Esophagus (tissue), 2 donors: ENCODE data around the gene PDE4B. TPM values are rescaled to one million over a fixed set of nuclear protein-coding genes. Genes with fewer than 3 reads are reported as not detected.

Experiments used
- H3K27ac ChIP-seq, 2 donors: one replicate each; pipeline ENCODE4 v1.5.1; 2013; ENCODE audit warnings: low read depth in 2 of 2, mild to moderate bottlenecking in 2 of 2, inconsistent platforms in 1 of 2, low read length in 1 of 2, moderate library complexity in 1 of 2
- H3K27me3 ChIP-seq, 2 donors: one replicate each; pipeline ENCODE4 v1.6.1; 2013; ENCODE audit warnings: low read length in 2 of 2, control low read depth in 1 of 2, mild to moderate bottlenecking in 1 of 2; ENCODE audit not compliant: insufficient read depth in 2 of 2, control insufficient read depth in 1 of 2
- H3K36me3 ChIP-seq, 2 donors: one replicate each; pipeline ENCODE4 v1.6.1; 2013; ENCODE audit warnings: low read length in 1 of 2; ENCODE audit not compliant: control insufficient read depth in 2 of 2, insufficient read depth in 2 of 2
- H3K4me1 ChIP-seq, 2 donors: one replicate each; pipeline ENCODE4 v1.6.1; 2013; ENCODE audit warnings: low read length in 1 of 2; ENCODE audit not compliant: control insufficient read depth in 2 of 2, insufficient read depth in 2 of 2
- H3K4me3 ChIP-seq, 2 donors: one replicate each; pipeline ENCODE4 v1.5.1; 2013; ENCODE audit warnings: low read length in 2 of 2, mild to moderate bottlenecking in 2 of 2, low read depth in 1 of 2, moderate library complexity in 1 of 2
- H3K9me3 ChIP-seq, 2 donors: one replicate each; pipeline ENCODE4 v1.6.1; 2013; ENCODE audit warnings: mild to moderate bottlenecking in 2 of 2, low read depth in 1 of 2, low read length in 1 of 2, moderate library complexity in 1 of 2; ENCODE audit not compliant: control insufficient read depth in 2 of 2, insufficient read depth in 1 of 2
- WGBS, 2 donors: extraction: QIAGEN DNeasy Blood & Tissue Kit; methylation state at CpG; one replicate each; pipeline ENCODE4 v1.1.7; 2013; 5-methylcytosine and 5-hydroxymethylcytosine counted together
- polyA plus RNA-seq, 2 donors: library from polyadenylated mRNA; stranded (reverse); fragments of 200-250 nt; gene quantifications; one replicate each; pipeline ENCODE4 v1.2.3, GENCODE V29; 2013
- donor health status: healthy with polysubstance abuse.
- donor health status: Bipolar disorder and iron deficiency.

The PDE4B gene
- polyA plus RNA-seq, 2 donors, result 0.51 to 1.4 TPM

DNA sequence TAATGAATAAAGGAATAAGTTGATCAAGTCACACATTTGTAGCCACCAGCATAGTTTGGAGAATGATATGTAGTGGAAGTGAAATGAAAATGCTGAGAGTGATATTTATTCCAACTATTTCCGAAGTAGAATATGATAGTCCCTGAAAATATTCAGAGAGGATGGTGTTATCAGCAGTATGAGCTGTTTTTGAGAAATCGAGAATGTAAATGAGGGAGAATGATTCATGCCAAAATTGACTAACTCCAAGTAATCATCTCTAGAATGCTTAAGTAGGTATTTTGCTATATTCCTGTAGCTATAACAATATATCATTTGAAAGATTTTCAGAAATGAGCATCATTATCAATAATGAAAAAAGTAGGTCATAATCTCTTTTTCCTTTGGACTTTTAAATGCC is 178.9 kb downstream of the PDE4B start:
- Histone ChIP-seq H3K27me3 (no peaks in the 10 kb centered on the region), H3K4me1 (no peaks in the 10 kb centered on the region), H3K4me3 (no peak overlapping the region), H3K36me3 (no peaks in the 10 kb centered on the region), H3K9me3 (peaks cover 0 to 7% of the 10 kb centered on the region in 2 donors), H3K27ac (no peak overlapping the region)
- 79 to 84% methylated on average over 2 of the region's 2 CpGs for WGBS, 2 donors

DNA sequence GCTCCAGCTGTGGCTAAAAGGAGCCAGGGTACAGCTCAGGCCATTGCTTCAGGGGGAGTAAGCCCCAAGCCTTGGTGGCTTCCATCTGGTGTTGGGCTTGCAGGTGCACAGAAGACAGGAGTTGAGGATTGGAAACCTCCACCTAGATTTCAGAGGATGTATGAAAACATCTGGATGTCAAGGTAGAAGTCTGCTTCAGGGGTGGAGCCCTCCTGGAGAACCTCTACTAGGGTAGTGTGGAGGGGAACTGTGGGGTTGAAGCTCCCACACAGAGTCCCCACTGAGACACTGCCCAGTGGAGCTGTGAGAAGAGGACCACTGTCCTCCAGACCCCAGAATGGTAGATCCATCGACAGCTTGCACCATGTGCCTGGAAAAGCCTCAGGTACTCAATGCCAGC is 183.0 kb downstream of the PDE4B start:
- no peak overlapping the region for H3K4me3 ChIP-seq
- peaks cover 0 to 7% of the 10 kb centered on the region in 2 donors for H3K9me3 ChIP-seq
- no peaks in the 10 kb centered on the region for H3K27me3 ChIP-seq
- H3K36me3 ChIP-seq, result no peaks in the 10 kb centered on the region
- WGBS, 2 donors, result 86 to 93% methylated on average over 1 of the region's 1 CpG
- H3K4me1 ChIP-seq, result no peaks in the 10 kb centered on the region
- no peak overlapping the region for H3K27ac ChIP-seq

DNA sequence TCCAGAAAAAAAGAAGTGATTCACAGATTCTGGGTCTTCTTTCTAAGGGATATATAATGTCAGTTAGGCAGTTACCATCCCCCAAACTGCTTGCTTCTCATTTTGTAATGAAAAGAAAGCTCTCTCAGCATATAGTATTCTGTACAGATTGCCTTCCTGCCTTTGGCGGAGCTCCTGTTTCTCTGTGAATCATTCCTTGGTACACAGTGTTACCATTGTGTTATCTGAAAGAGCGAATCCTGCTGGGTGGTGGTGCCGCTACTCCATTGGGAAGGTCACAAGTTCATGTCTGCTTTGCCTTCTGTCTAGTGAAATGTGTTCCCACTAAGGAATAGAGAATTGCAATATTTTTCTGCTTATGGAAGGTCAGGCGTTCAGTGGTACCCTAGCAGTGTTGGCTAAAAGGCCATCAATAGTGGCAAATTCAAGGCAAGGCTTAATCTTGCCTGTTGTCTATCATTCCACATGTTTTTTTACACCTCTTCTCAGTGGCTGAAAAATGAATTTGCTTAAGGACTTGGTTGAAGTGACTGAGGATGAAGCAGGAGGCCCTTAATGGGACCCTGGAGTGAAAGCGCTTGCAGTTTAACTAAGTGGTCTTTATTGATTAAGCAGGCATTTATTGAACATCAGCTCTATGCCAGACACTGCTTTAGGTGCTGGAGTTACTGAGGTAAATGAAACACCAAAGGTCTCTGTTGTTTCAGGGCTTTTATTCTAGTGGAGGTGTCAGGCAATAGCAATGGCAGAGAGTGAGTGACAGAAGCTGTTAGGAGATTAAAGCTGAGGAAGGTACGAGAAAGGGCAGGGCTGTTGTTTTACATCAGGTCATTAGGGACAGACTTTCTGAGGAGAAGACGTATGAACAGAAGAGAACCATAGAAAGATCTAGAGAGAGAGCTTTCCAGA is 186.7 kb downstream of the PDE4B start:
- Histone ChIP-seq H3K4me3 (no peak overlapping the region), H3K27ac (no peak overlapping the region), H3K9me3 (peaks cover 0 to 7% of the 10 kb centered on the region in 2 donors), H3K36me3 (no peaks in the 10 kb centered on the region), H3K27me3 (no peaks in the 10 kb centered on the region), H3K4me1 (no peaks in the 10 kb centered on the region)
- WGBS, 2 donors, result 58 to 65% methylated on average over 7 of the region's 7 CpGs

DNA sequence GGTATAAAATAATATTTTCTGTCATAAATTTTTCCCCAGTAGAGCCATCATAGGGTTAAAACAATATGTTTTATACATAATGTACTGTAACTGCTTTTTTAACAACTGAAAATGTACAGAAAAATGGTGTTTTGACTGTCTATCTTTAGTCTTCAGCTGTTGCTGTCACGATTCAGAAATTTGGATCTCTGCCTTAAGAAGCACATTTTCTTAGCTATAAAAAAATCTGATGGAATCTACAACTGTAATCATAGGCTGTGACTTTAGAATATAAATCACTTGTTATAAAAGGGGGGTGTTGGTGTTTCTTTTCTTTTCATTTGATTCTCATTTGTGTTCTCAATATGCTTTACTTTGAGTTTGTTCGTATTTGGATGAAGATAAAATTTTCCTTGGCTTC is 187.5 kb downstream of the PDE4B start:
- peaks cover 0 to 7% of the 10 kb centered on the region in 2 donors for H3K9me3 ChIP-seq
- no peaks in the 10 kb centered on the region for H3K36me3 ChIP-seq
- 57 to 67% methylated on average over 2 of the region's 2 CpGs for WGBS, 2 donors

DNA sequence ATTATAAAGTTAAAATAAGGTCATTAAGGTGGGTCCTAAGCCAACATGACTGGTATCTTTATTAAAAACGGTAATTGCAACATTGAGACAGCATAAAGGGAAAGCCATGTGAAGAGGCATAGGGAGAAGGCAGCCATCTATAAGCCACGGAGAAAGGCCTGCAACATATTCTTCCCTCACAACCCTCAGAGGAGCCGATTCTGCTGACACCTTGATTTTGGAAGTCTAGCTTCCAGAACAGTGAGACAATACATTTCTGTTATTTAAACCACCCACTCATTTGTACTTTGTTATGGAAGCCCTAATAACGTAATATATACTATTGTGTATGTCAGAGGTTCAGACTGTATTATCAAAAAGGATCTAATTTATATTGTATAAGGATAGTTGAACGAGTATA is 190.8 kb downstream of the PDE4B start:
- Histone ChIP-seq H3K27me3 (no peaks in the 10 kb centered on the region), H3K4me1 (no peaks in the 10 kb centered on the region), H3K36me3 (no peaks in the 10 kb centered on the region), H3K9me3 (no peaks in the 10 kb centered on the region), H3K4me3 (no peak overlapping the region), H3K27ac (no peak overlapping the region)
- WGBS, 2 donors, result 79 to 84% methylated on average over 5 of the region's 5 CpGs

More for the DNA sequence above, 187.5 kb downstream of the PDE4B start:
- Histone ChIP-seq H3K4me3 (no peak overlapping the region), H3K27ac (no peak overlapping the region), H3K4me1 (no peaks in the 10 kb centered on the region), H3K27me3 (no peaks in the 10 kb centered on the region)

DNA sequence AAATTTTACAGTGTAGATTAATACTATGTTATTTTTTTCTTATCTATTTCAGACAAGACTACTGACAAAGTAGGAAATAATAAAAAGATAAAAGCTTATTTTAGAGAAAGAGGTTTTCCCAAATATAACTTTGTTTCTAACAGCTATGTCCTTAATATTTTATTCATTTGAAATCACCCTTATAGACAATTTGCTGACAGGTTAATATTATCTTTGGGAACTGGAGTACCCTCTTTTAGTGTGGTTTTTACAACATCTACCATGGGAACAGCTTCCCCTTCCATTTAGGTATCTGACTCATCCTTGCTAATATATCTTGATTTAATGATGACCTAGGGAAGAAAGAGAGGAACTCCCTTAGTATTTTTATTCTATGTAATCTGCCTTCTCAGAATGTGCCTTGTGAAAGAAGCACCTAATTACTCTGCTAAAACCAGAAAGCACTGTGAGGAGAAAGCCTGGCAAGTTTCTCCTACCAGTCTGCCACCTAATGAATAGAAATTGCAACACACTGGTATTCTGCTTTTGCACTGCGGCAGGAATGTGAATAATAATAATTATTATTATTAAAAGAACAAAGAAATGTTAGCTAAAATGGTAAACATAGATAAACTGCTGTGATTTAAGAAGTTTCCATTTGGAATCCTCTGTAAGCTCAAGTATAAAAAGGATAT is 192.8 kb downstream of the PDE4B start:
- WGBS, 2 donors, result 33 to 42% methylated on average over 1 of the region's 1 CpG

DNA sequence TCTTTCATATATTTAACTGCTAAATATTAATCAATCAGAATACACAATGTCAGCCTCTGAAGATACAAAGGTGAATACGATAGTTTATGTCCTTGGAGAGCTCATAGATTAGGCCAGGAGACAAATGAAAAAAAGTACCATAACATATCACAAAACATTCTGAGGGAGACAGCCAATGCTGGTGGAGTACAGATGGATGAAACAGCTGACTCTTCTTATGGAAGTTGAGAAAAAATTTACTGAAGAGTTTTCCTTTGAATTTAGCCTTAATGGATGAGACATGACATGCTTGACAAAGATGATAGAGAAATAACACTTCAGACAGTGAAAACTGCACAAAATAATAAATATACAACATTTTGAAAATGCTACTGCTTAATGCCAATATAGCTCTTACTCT is 193.5 kb downstream of the PDE4B start:
- WGBS, 2 donors, result 25 to 53% methylated on average over 1 of the region's 1 CpG
- Histone ChIP-seq H3K36me3 (no peaks in the 10 kb centered on the region), H3K4me3 (no peak overlapping the region), H3K27ac (no peak overlapping the region), H3K27me3 (no peaks in the 10 kb centered on the region), H3K9me3 (no peaks in the 10 kb centered on the region), H3K4me1 (no peaks in the 10 kb centered on the region)

More for the DNA sequence above, 192.8 kb downstream of the PDE4B start:
- no peaks in the 10 kb centered on the region for H3K4me1 ChIP-seq
- H3K9me3 ChIP-seq, result no peaks in the 10 kb centered on the region
- H3K27me3 ChIP-seq, result no peaks in the 10 kb centered on the region
- H3K27ac ChIP-seq, result no peak overlapping the region
- H3K36me3 ChIP-seq, result no peaks in the 10 kb centered on the region
- no peak overlapping the region for H3K4me3 ChIP-seq

DNA sequence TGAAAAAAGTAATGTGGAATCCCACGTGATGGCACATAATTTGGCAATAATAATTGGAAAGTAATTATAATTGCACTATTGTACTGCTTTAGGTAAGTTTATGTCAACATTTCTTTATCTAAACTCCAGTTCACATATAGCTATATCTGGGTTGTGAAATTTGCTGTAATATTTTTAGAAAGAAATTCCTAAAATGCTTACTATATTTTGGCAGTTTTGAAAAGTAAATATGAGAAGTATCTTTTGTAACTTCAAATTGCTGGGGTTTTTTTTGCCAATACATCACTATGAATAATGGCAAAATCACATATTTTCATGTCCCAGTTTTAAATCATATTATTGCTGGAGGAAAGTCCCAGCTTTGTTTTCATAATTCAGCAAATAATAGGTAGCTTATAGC is 197.5 kb downstream of the PDE4B start:
- no peak overlapping the region for H3K4me3 ChIP-seq
- H3K4me1 ChIP-seq, result no peaks in the 10 kb centered on the region
- H3K27ac ChIP-seq, result no peak overlapping the region
- no peaks in the 10 kb centered on the region for H3K9me3 ChIP-seq
- WGBS, 2 donors, result 43 to 51% methylated on average over 1 of the region's 1 CpG
- H3K36me3 ChIP-seq, result no peaks in the 10 kb centered on the region
- no peaks in the 10 kb centered on the region for H3K27me3 ChIP-seq

DNA sequence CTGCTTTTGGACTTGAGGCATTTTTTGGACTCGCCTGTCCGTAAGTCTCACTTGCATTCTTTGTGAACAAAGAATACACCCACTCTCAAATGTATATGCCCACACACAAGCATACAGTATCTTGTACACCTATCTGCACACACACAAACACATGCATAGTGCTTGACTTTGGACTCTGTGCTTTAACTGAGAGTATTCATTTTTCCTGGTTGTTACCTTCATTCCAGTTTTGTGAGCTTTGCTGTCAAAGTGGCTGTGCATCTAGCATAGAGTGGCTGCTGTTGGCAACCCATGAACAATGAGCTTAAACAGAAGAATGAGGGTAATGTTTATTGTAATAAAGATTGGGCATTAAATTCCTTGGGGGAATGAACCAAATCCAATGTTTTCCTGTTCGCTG is 199.0 kb downstream of the PDE4B start:
- no peaks in the 10 kb centered on the region for H3K9me3 ChIP-seq
- H3K4me3 ChIP-seq, result no peak overlapping the region
- H3K4me1 ChIP-seq, result no peaks in the 10 kb centered on the region
- H3K27ac ChIP-seq, result no peak overlapping the region
- H3K36me3 ChIP-seq, result no peaks in the 10 kb centered on the region
- no peaks in the 10 kb centered on the region for H3K27me3 ChIP-seq
- 80 to 83% methylated on average over 3 of the region's 3 CpGs for WGBS, 2 donors
